Stimulated activated CD8-positive, alpha-beta memory T cell treated with anti-CD3 and anti-CD28 coated beads, Interleukin-15, amount 100 ng/mL, for 24 hours (primary cell): Measurements from ENCODE around the gene SLC25A13.

Source experiments
- DNase-seq: peaks from one replicate; pipeline ENCODE4 v3.0.0-alpha.2; 2020; ENCODE audit warnings: low read depth

The SLC25A13 gene

GRCh38 chr7:96152706-96153105 lies 169.2 kb downstream of the SLC25A13 start:
- DNase-seq, result no peak

- no peak for DNase-seq
Measured at GRCh38 chr7:96151889-96152288, 170.0 kb downstream of the SLC25A13 start.

- no peak for DNase-seq
Measured at GRCh38 chr7:96144260-96144526, 177.7 kb downstream of the SLC25A13 start.

GRCh38 chr7:96143495-96144259 lies 178.2 kb downstream of the SLC25A13 start:
- DNase-seq, result no peak

- no peak for DNase-seq
Measured at GRCh38 chr7:96136600-96137239, 185.2 kb downstream of the SLC25A13 start.

GRCh38 chr7:96135241-96135640 lies 186.7 kb downstream of the SLC25A13 start:
- DNase-seq, result no peak

GRCh38 chr7:96131525-96131924 lies 190.4 kb downstream of the SLC25A13 start:
- DNase-seq, result no peak

GRCh38 chr7:96127746-96128145 lies 194.2 kb downstream of the SLC25A13 start:
- DNase-seq, result no peak

GRCh38 chr7:96126382-96126781 lies 195.5 kb downstream of the SLC25A13 start:
- no peak for DNase-seq

- no peak for DNase-seq
Measured at GRCh38 chr7:96122746-96123145, 199.2 kb downstream of the SLC25A13 start.

GRCh38 chr7:96121752-96122151 lies 200.1 kb downstream of the SLC25A13 start:
- DNase-seq, result no peak

- DNase-seq, result no peak
Measured at GRCh38 chr7:96120445-96121225, 201.3 kb downstream of the SLC25A13 start.

GRCh38 chr7:96118449-96119001 lies 203.4 kb downstream of the SLC25A13 start:
- DNase-seq, result no peak

GRCh38 chr7:96116173-96116572 lies 205.7 kb downstream of the SLC25A13 start:
- no peak for DNase-seq

GRCh38 chr7:96114190-96114589 lies 207.7 kb downstream of the SLC25A13 start:
- no peak for DNase-seq

GRCh38 chr7:96111405-96111804 lies 210.5 kb downstream of the SLC25A13 start:
- DNase-seq, result no peak

GRCh38 chr7:96104984-96105383 lies 216.9 kb downstream of the SLC25A13 start:
- DNase-seq, result no peak

- DNase-seq, result no peak
Measured at GRCh38 chr7:96102096-96102811, 219.6 kb downstream of the SLC25A13 start.

GRCh38 chr7:96100737-96101136 lies 221.2 kb downstream of the SLC25A13 start:
- no peak for DNase-seq

- DNase-seq, result no peak
Measured at GRCh38 chr7:96097835-96098234, 224.1 kb downstream of the SLC25A13 start.

GRCh38 chr7:96093435-96093834 lies 228.5 kb downstream of the SLC25A13 start:
- no peak for DNase-seq

GRCh38 chr7:96090756-96091155 lies 231.1 kb downstream of the SLC25A13 start:
- no peak for DNase-seq
